ENCODE data around the gene NRM.
"Not testable (repeated sequence)": the region's sequence is repeated elsewhere in the genome, so short reads cannot be mapped to it uniquely, and the experiment has no call there.

DNA sequence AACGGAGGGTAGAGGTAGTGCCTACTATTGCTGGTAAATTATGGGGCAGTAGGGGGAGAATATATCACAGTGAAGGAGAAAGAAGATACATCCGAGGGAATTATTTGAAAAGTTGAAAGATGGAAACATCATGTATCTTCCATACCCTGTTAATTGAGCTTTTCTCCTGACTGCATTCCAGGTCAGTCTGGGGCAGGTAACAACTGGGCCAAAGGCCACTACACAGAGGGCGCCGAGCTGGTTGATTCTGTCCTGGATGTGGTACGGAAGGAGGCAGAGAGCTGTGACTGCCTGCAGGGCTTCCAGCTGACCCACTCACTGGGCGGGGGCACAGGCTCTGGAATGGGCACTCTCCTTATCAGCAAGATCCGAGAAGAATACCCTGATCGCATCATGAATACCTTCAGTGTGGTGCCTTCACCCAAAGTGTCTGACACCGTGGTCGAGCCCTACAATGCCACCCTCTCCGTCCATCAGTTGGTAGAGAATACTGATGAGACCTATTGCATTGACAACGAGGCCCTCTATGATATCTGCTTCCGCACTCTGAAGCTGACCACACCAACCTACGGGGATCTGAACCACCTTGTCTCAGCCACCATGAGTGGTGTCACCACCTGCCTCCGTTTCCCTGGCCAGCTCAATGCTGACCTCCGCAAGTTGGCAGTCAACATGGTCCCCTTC lies 32.5 kb upstream of the NRM start:
- not testable (repeated sequence) for TF ChIP-seq ZNF232 (CRISPR knock-in tag; IDR thresholded peaks at IDR 0.05); CREB1 (CRISPR knock-in tag; IDR thresholded peaks at IDR 0.05); ZNF263 (CRISPR knock-in tag; IDR thresholded peaks at IDR 0.05; ENCODE audit: low read depth)
- TF ChIP-seq, protein P1, sequence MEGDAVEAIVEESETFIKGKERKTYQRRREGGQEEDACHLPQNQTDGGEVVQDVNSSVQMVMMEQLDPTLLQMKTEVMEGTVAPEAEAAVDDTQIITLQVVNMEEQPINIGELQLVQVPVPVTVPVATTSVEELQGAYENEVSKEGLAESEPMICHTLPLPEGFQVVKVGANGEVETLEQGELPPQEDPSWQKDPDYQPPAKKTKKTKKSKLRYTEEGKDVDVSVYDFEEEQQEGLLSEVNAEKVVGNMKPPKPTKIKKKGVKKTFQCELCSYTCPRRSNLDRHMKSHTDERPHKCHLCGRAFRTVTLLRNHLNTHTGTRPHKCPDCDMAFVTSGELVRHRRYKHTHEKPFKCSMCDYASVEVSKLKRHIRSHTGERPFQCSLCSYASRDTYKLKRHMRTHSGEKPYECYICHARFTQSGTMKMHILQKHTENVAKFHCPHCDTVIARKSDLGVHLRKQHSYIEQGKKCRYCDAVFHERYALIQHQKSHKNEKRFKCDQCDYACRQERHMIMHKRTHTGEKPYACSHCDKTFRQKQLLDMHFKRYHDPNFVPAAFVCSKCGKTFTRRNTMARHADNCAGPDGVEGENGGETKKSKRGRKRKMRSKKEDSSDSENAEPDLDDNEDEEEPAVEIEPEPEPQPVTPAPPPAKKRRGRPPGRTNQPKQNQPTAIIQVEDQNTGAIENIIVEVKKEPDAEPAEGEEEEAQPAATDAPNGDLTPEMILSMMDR (IDR thresholded peaks at IDR 0.05) = not testable (repeated sequence)
- TF ChIP-seq, protein P2, sequence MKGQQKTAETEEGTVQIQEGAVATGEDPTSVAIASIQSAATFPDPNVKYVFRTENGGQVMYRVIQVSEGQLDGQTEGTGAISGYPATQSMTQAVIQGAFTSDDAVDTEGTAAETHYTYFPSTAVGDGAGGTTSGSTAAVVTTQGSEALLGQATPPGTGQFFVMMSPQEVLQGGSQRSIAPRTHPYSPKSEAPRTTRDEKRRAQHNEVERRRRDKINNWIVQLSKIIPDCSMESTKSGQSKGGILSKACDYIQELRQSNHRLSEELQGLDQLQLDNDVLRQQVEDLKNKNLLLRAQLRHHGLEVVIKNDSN (CRISPR knock-in tag; IDR thresholded peaks at IDR 0.05) = not testable (repeated sequence)

All from WTC11 (cell line).